ENCODE results near the gene LGR6.

LGR6 gene

GRCh38 chr1:202283379-202283844 lies 89.8 kb downstream of the LGR6 start (continued):
- TF ChIP-seq, protein P1, sequence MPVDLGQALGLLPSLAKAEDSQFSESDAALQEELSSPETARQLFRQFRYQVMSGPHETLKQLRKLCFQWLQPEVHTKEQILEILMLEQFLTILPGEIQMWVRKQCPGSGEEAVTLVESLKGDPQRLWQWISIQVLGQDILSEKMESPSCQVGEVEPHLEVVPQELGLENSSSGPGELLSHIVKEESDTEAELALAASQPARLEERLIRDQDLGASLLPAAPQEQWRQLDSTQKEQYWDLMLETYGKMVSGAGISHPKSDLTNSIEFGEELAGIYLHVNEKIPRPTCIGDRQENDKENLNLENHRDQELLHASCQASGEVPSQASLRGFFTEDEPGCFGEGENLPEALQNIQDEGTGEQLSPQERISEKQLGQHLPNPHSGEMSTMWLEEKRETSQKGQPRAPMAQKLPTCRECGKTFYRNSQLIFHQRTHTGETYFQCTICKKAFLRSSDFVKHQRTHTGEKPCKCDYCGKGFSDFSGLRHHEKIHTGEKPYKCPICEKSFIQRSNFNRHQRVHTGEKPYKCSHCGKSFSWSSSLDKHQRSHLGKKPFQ (tag by site-specific recombination; IDR thresholded peaks at IDR 0.05): peak; percentile 70; the same call in 1 of the 2 replicates
- TF ChIP-seq SCRT2 (tag by site-specific recombination; IDR thresholded peaks at IDR 0.05) (no peak), ZNF10 (tag by site-specific recombination; IDR thresholded peaks at IDR 0.05) (peak; percentile 73), OSR2 (tag by site-specific recombination; IDR thresholded peaks at IDR 0.05) (peak; percentile 95), ZNF324 (tag by site-specific recombination; IDR thresholded peaks at IDR 0.05) (no peak; the same call in none of the 2 replicates), ZNF350 (tag by site-specific recombination; IDR thresholded peaks at IDR 0.05) (no peak), ZNF76 (tag by site-specific recombination; IDR thresholded peaks at IDR 0.05; ENCODE audit: borderline replicate concordance, low read depth) (no peak), INSM2 (tag by site-specific recombination; IDR thresholded peaks at IDR 0.05) (peak; percentile 83), KLF9 (tag by site-specific recombination; IDR thresholded peaks at IDR 0.05; ENCODE audit: low read depth) (0 out of 2 replicates have a peak, but pooled peaks have one; percentile 40), ZNF24 (tag by site-specific recombination; IDR thresholded peaks at IDR 0.05) (peak; percentile 81), YY2 (tag by site-specific recombination; IDR thresholded peaks at IDR 0.05) (peak; percentile 47; the same call in 1 of the 2 replicates), ZEB2 (tag by site-specific recombination; IDR thresholded peaks at IDR 0.05) (peak; percentile 86), ZBTB17 (tag by site-specific recombination; IDR thresholded peaks at IDR 0.05) (peak; percentile 23; the same call in 1 of the 2 replicates), ZNF768 (tag by site-specific recombination; IDR thresholded peaks at IDR 0.05) (no peak), ZXDB (tag by site-specific recombination; IDR thresholded peaks at IDR 0.05) (peak; percentile 84; the same call in 1 of the 2 replicates), GFI1B (tag by site-specific recombination; IDR thresholded peaks at IDR 0.05) (peak; percentile 84; the same call in 1 of the 2 replicates), GLIS1 (tag by site-specific recombination; IDR thresholded peaks at IDR 0.05) (peak; percentile 99), ZBTB21 (tag by site-specific recombination; IDR thresholded peaks at IDR 0.05) (peak; percentile 79), REPIN1 (tag by site-specific recombination; IDR thresholded peaks at IDR 0.05; ENCODE audit: low read depth) (no peak; the same call in 1 of the 2 replicates), ZBTB20 (tag by site-specific recombination; IDR thresholded peaks at IDR 0.05) (peak; percentile 44; the same call in 1 of the 2 replicates), ZNF133 (tag by site-specific recombination; IDR thresholded peaks at IDR 0.05) (no peak), ZNF624 (tag by site-specific recombination; IDR thresholded peaks at IDR 0.05) (no peak), ZBTB8A (tag by site-specific recombination; IDR thresholded peaks at IDR 0.05) (peak; percentile 52)
- TF ChIP-seq, protein P2, sequence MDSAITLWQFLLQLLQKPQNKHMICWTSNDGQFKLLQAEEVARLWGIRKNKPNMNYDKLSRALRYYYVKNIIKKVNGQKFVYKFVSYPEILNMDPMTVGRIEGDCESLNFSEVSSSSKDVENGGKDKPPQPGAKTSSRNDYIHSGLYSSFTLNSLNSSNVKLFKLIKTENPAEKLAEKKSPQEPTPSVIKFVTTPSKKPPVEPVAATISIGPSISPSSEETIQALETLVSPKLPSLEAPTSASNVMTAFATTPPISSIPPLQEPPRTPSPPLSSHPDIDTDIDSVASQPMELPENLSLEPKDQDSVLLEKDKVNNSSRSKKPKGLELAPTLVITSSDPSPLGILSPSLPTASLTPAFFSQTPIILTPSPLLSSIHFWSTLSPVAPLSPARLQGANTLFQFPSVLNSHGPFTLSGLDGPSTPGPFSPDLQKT (IDR thresholded peaks at IDR 0.05; ENCODE audit: borderline replicate concordance, low read depth, low read length): no peak

DNA sequence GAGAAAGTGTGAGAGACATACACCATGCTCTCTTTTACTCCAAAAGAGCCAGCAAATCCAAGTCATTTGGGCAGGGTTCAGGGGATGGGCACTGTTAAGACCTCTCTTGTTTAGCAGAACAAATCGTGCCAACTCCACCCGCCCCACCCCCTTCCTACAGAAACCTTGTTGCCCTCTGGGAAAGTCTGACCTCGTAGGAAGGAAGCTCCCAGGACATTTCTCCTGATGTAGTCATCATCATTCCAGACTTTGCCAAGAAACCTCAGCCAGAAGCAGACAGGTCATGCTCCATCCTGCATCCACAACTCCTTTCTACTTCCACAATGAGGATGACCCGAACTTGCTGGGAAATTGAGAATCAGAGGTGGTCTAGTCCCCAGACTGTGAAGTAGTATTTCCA lies 90.4 kb downstream of the LGR6 start:
- H3K4me1 ChIP-seq (ENCODE audit: control insufficient read depth, insufficient read depth, low read length): peaks cover 17% of the 10 kb centered on the region
- ChIA-PET POLR2A (no interaction called here), CTCF (interaction anchor here (0.6 to 3.5 kb wide), 7 partner anchors 10 to 306 kb away, joined by 3 to 22 read pairs (median 4); partner anchors contain the start of gene LGR6)
- no peak overlapping the region for H3K4me3 ChIP-seq (ENCODE audit: low read depth, low read length)
- H3K9me3 ChIP-seq (ENCODE audit: control insufficient read depth, insufficient read depth, low read depth, low read length): no peaks in the 10 kb centered on the region
- H3K27ac ChIP-seq (ENCODE audit: extremely low read depth, low read depth, low read length): no peak overlapping the region
- H3K36me3 ChIP-seq (ENCODE audit: control insufficient read depth in 2 of 2, insufficient read depth in 1 of 2, low read length in 2 of 2): no peaks in the 10 kb centered on the region
- peak; percentile 13 for TF ChIP-seq KLF1 (tag by site-specific recombination; IDR thresholded peaks at IDR 0.05)
- no peak for TF ChIP-seq HIC1 (tag by site-specific recombination; IDR thresholded peaks at IDR 0.05)
